Smooth muscle cell (in vitro differentiated cells): Measurements from ENCODE around the gene AP5M1. TPM values are rescaled to one million over a fixed set of nuclear protein-coding genes. Genes with fewer than 3 reads are reported as not detected.

Experiments
- DNase-seq: peaks from one replicate; lab custom pipeline; 2025; ENCODE audit not compliant: unreplicated experiment; lab: John Stamatoyannopoulos, UW
- H2AFZ ChIP-seq: fragments of 200-600 bp; sonication (generic); 2 replicates; pipeline ENCODE4 v1.6.0; 2016; ENCODE audit warnings: antibody characterized with exemption, low read depth, mild to moderate bottlenecking
- H3F3A ChIP-seq: fragments of 200-600 bp; sonication (generic); 2 replicates; pipeline ENCODE4 v1.6.0; 2017; ENCODE audit warnings: antibody characterized with exemption, low read depth
- H3K27ac ChIP-seq: fragments of 200-600 bp; sonication (generic); 2 replicates; pipeline ENCODE4 v1.5.1; 2016; ENCODE audit warnings: low read depth, mild to moderate bottlenecking
- H3K27me3 ChIP-seq: fragments of 200-600 bp; sonication (generic); 2 replicates; pipeline ENCODE4 v1.6.1; 2016; ENCODE audit warnings: low read depth, mild to moderate bottlenecking
- H3K36me3 ChIP-seq: fragments of 200-600 bp; sonication (generic); 2 replicates; pipeline ENCODE4 v1.5.1; 2016; ENCODE audit warnings: low read depth
- H3K4me1 ChIP-seq: fragments of 200-600 bp; sonication (generic); 2 replicates; pipeline ENCODE4 v1.5.1; 2016; ENCODE audit warnings: low read depth
- H3K4me2 ChIP-seq: fragments of 200-600 bp; sonication (generic); 2 replicates; pipeline ENCODE4 v1.6.0; 2016; ENCODE audit warnings: mild to moderate bottlenecking
- H3K4me3 ChIP-seq: fragments of 200-600 bp; sonication (generic); 2 replicates; pipeline ENCODE4 v1.5.1; 2016; ENCODE audit warnings: mild to moderate bottlenecking
- H3K79me2 ChIP-seq: fragments of 200-600 bp; sonication (generic); 2 replicates; pipeline ENCODE4 v1.6.0; 2016; ENCODE audit warnings: low read depth, mild to moderate bottlenecking
- H3K9ac ChIP-seq: fragments of 200-600 bp; sonication (generic); 2 replicates; pipeline ENCODE4 v1.6.0; 2016; ENCODE audit warnings: low read depth
- H3K9me3 ChIP-seq: fragments of 200-600 bp; sonication (generic); replicated peaks from 2 replicates; pipeline ENCODE4 v1.5.1; 2016; ENCODE audit warnings: low read depth
- H4K20me1 ChIP-seq: fragments of 200-600 bp; sonication (generic); 2 replicates; pipeline ENCODE4 v1.6.0; 2016; ENCODE audit warnings: low read depth
- WGBS: methylation state at CpG from one replicate; pipeline ENCODE4 v1.1.7; 2016; ENCODE audit warnings: low lambda C conversion rate; 5-methylcytosine and 5-hydroxymethylcytosine counted together
- polyA plus RNA-seq: library from polyadenylated mRNA; unstranded; fragments of >200 nt; fragmentation: Nextera tagmentation; extraction: Ambion mirVana; gene quantifications from 2 replicates; pipeline ENCODE4 v1.2.1, GENCODE V29; 2016
- total RNA-seq: library from RNA; depleted of rRNA; stranded (reverse); fragments of >200 nt; gene quantifications from 2 replicates; pipeline ENCODE4 v1.2.3, GENCODE V29; 2014
- TF ChIP-seq, protein P1 (sequence below): fragments of 200-600 bp; sonication (generic); IDR thresholded peaks from 2 replicates; pipeline ENCODE4 v1.5.1; 2017; ENCODE audit warnings: borderline replicate concordance, mild to moderate bottlenecking, antibody characterized with exemption; ENCODE audit not compliant: insufficient read depth, poor library complexity, severe bottlenecking

The AP5M1 gene
- total and polyA plus RNA-seq, 2 experiments from 2014 or later = 15.7 to 21.7 TPM

DNA sequence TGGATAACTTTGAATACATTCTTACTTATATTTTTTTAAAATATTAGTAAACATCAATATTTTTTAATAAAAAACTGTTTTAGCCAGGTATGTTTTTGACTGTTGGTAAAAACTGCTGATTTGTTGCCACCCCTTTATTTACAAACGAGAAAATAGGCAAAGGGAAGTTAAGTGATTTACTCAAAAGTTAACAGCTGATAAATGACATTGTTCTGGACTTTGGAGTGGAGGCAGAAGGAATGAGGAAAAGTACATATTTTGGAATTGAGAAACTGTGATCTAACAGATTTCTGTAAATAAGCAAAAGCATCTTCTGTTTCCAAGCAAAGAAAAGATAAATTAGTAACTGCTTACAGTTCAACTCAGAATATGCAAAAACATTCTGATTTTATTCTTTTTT is 4.5 kb downstream of the AP5M1 start:
- Histone ChIP-seq H3K27ac (no peak overlapping the region), H3K9me3 (no peaks in the 10 kb centered on the region), H3K36me3 (peaks cover 11% of the 10 kb centered on the region), H3F3A (peaks cover 5% of the 10 kb centered on the region), H3K9ac (no peak overlapping the region), H3K4me1 (peaks cover 21% of the 10 kb centered on the region), H3K4me3 (no peak overlapping the region), H3K4me2 (no peak overlapping the region), H3K27me3 (no peaks in the 10 kb centered on the region), H2AFZ (no peak overlapping the region), H4K20me1 (peaks cover 23% of the 10 kb centered on the region), H3K79me2 (peaks cover 57% of the 10 kb centered on the region)
- no peak for DNase-seq
- TF ChIP-seq, protein P1, sequence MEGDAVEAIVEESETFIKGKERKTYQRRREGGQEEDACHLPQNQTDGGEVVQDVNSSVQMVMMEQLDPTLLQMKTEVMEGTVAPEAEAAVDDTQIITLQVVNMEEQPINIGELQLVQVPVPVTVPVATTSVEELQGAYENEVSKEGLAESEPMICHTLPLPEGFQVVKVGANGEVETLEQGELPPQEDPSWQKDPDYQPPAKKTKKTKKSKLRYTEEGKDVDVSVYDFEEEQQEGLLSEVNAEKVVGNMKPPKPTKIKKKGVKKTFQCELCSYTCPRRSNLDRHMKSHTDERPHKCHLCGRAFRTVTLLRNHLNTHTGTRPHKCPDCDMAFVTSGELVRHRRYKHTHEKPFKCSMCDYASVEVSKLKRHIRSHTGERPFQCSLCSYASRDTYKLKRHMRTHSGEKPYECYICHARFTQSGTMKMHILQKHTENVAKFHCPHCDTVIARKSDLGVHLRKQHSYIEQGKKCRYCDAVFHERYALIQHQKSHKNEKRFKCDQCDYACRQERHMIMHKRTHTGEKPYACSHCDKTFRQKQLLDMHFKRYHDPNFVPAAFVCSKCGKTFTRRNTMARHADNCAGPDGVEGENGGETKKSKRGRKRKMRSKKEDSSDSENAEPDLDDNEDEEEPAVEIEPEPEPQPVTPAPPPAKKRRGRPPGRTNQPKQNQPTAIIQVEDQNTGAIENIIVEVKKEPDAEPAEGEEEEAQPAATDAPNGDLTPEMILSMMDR = no peak
- 92% methylated on average over 1 of the region's 1 CpG for WGBS

DNA sequence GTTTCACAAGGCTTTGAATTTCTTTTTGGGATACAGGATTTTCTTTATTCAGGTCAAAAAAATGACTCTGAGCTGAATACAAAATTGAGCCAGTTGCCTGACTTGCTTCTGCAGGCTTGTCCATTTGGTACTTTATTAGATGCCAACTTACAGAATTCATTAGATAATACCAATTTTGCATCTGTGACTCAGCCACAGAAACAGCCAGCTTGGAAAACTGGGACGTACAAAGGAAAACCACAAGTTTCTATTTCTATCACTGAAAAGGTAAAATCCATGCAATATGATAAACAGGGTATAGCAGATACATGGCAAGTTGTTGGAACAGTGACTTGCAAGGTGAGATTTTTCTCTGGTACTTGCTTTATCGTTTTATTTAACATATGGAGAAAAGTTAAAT is 5.8 kb downstream of the AP5M1 start:
- Histone ChIP-seq H2AFZ (no peak overlapping the region), H3K27me3 (no peaks in the 10 kb centered on the region), H3K27ac (no peak overlapping the region), H3F3A (no peaks in the 10 kb centered on the region), H3K4me1 (peaks cover 21% of the 10 kb centered on the region), H3K79me2 (peaks cover 53% of the 10 kb centered on the region), H3K9me3 (no peaks in the 10 kb centered on the region), H3K36me3 (peaks cover 11% of the 10 kb centered on the region), H3K9ac (no peak overlapping the region), H4K20me1 (peaks cover 23% of the 10 kb centered on the region), H3K4me2 (no peak overlapping the region), H3K4me3 (no peak overlapping the region)
- TF ChIP-seq, protein P1 = no peak
- no peak for DNase-seq
- WGBS = 74% methylated on average over 2 of the region's 2 CpGs

DNA sequence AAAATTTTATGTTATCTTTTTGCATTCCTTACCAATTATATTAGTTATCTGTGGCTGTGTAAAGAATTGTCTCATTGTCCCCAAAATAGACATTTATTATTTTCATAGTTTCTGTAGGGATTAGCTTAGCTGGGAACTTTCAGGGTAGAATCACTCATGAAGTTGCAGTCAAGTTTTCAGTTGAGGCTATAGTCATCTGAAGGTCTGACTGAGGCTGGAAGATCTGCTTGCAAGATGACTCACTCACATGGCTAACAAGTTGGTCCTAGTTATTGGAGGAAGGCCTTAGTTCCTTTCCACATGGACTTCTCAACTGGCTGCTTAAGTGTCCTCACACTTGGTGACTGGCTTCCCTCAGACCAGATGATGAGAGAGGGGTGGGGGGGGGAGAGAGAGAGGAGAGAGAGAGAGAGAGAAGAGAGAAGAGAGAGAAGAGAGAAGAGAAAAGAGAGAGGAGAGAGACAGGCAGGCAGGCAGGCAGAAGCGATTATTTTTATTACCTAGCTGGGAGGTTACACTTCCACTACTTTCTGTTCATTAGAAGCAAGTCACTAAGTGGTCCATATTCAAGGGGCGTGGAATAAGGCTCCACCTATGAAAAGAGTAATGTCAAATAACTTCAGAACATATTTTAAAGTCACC is 6.4 kb downstream of the AP5M1 start:
- Histone ChIP-seq H3K9me3 (no peaks in the 10 kb centered on the region), H3K27me3 (no peaks in the 10 kb centered on the region), H3K36me3 (peaks cover 13% of the 10 kb centered on the region), H3K4me3 (no peak overlapping the region), H3K9ac (no peak overlapping the region), H3K4me1 (peaks cover 18% of the 10 kb centered on the region), H3K79me2 (peaks cover 47% of the 10 kb centered on the region), H3F3A (no peaks in the 10 kb centered on the region), H2AFZ (no peak overlapping the region), H4K20me1 (peaks cover 23% of the 10 kb centered on the region), H3K4me2 (no peak overlapping the region), H3K27ac (no peak overlapping the region)
- no peak for DNase-seq
- TF ChIP-seq, protein P1 = no peak
- WGBS = 100% methylated on average over 2 of the region's 2 CpGs

DNA sequence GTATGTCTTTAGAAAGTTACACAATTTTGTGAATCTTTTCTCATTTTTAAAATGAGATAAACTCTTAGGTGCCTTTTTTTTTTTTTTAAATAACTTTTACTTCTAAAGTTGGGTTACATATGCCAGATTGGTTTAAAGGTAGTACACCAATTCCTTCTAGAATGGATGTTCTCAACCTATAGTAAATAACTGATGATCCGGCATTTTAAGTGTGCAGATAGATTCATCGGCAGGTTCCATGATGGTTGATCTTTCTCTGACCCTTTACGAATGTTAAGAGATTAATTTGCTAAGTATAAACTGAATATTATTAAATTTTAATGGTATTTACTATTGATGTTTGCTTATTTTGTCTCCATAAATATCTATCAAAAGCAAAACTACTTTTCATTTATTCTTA is 8.3 kb downstream of the AP5M1 start:
- peaks cover 10% of the 10 kb centered on the region for H4K20me1 ChIP-seq
- no peaks in the 10 kb centered on the region for H3K4me1 ChIP-seq
- H3K36me3 ChIP-seq = peaks cover 19% of the 10 kb centered on the region
- H3K4me2 ChIP-seq = no peak overlapping the region
- TF ChIP-seq, protein P1 = no peak
- H3K9ac ChIP-seq = no peak overlapping the region
- no peaks in the 10 kb centered on the region for H3F3A ChIP-seq
- 98% methylated on average over 3 of the region's 3 CpGs for WGBS
- H3K9me3 ChIP-seq = no peaks in the 10 kb centered on the region
- H3K27ac ChIP-seq = no peak overlapping the region
- DNase-seq = no peak
- H2AFZ ChIP-seq = no peak overlapping the region
- no peak overlapping the region for H3K4me3 ChIP-seq
- H3K79me2 ChIP-seq = peaks cover 28% of the 10 kb centered on the region
- H3K27me3 ChIP-seq = no peaks in the 10 kb centered on the region
